NCI-H1930 (cell line): ENCODE measurements around the gene MACROH2A2.
A peak's percentile ranks its signal among the peaks of the same experiment; 100 is the strongest.

ENCODE experiments used
- DNase-seq, 2 experiments: peaks; one replicate each; lab custom pipeline; 2025; lab: John Stamatoyannopoulos, UW

MACROH2A2 gene

DNA sequence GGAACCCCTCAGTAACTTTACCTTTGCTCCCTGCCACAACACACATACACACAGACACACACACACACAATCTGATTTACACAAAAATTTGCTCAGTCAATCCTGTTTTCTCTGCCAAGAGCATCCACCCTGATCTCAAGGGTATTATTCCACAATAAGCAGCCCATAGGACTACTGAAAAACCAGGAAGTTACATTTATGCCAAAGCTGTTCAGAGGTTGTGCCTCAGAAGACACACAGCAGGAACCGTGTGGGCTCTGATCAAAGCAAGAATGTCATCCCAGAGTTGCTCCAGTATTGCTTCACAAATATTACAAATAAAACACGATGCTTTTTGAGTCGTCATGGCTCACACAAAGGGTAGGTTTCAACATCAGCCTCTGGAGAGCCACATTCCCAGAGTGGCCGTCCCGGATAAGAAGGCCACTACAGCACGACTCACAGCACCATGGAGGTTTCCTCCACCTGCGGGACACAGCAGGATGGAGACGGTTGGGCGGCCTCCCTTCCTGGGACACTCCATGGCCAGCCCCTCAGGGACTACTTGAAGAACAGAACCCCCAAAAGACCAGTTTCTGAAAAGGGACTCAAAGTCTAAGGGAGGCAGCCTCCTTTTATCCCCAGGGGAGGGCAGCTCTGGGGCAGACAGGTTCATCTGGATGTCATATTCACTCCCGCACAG is 78.4 kb downstream of the MACROH2A2 start:
- no peak for DNase-seq

- DNase-seq = no peak
Measured at GRCh38 chr10:70131560-70131937, 78.9 kb downstream of the MACROH2A2 start.

DNA sequence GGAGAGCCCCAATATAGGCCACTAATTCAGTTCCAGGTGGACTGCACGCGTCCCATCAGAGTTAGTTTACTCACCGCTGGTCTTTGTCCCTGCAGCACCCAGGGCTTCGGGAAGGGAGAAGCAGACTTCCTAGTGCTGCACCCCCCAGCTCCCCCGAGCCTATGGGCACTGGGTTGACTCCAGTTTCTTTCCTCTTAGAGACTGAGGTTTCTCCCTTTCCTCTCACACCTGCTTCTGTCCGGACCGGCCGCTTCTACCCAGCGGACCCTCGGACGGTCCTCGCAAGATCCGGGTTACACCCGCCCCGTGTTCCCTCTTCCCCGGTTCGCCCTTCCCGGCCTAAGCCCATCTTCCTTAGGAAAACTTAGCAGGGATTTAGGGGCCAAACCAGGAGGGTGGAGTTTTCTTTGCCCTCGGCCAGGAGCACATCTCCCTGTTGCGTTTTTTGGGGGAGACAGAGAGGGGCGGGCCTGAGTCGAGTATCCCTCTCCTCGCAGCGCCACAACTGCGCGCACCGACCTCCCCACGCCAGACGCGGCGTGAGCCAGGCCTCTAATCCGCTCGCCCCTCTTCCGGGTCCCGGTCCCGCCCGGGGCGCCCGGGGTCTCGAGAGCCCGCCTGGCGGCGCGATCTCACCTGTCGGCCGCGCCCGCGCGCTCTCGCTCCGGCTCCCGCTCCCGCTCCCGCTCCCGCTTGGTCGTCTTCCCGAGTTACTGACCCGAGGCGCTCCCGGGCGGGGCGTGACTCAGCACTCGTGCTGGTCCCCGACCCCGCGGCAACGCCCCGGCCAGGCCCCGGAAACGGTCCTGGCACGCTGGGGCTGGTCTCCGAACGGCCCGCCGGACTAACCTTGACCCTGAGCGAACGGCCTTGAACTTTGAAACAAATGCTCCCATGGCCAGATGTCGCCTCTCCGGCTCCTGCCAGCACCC is 79.7 kb downstream of the MACROH2A2 start, which contains the start of gene AIFM2:
AIFM2 (minus strand) TSS at position 728 of the 932 bp plus-strand sequence. CDS start 8,741 bp downstream, outside the sequence.
- peak; percentile 7 to 40 for DNase-seq

- DNase-seq = no peak
Measured at GRCh38 chr10:70135046-70135445, 82.4 kb downstream of the MACROH2A2 start.

DNA sequence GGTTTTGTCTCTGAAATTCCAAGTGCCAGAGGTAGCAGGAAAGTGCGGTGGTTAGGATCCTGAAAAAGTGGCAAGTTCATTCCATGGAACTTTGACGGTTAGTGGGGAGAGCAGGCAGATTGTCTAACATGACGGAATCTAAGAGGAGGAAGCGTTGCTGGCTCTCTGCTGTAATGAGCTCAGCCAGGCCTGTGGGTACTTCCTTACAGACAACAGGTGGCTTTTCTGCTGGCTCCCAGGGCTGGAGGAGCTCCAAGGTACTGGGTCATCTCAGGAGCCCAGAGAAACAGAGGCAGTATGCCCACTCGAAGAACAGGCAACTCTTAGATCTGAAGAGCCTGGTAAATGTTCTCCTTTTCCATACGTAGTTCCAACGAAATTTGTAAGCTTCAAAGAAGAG is 83.0 kb downstream of the MACROH2A2 start:
- no peak for DNase-seq

DNA sequence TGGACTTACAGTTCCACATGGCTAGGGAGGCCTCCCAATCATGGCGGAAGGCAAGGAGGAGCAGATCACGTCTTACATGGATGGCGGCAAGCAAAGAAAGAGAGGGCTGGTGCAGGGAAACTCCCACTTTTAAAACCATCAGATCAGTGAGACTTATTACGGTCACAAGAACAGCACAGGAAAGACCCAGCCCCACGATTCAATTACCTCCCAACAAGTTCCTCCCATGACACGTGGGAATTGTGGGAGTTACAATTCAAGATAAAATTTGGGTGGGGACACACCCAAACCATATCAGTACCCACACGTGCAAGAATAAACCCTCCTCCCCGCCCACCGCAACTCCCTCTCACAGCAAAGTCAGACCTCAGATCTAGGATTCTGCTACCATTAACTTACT is 84.5 kb downstream of the MACROH2A2 start:
- no peak for DNase-seq

DNA sequence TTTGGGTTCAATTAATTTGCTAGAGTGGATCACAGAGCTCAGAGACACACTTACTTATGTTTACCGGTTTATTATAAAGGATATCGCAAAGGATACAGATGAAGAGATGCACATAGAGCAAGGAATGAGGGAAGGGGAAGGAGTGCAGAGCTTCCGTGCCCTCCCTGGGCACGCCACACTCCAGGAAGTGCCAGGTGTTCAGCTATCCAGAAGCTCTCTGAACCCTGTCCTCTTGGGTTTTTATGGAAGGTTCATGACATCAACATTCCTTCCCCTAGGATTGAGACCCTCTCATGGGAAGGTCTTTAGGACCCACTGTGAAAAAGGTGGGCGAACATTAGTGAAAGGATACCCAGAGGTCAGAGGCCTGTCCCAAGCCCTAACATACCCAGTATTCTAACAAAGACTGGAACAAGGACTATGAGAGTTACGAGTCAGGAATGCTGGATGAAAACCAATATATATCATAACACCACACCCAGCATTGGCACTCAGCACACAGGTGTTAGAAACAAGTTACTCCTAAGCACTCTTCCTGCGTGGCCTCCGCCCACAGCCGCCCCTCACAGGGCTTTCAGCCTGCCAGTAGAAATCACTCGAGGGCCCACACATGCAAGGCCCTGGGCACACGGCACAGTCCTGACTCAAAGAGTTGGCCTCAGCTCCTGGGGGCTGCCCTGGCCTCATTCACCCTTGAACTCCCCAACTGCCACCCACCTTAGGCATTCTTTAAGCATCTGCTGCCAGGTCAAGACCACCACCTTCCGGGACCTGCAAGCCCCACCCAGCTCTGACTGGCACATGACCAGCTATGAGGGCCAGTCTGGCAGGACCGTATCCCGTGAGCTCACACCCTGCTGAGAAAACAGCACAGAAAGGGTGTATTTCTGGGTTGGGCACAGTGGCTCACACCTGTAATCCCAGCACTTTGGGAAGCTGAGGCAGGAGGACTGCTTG is 85.6 kb downstream of the MACROH2A2 start:
- DNase-seq = no peak

DNA sequence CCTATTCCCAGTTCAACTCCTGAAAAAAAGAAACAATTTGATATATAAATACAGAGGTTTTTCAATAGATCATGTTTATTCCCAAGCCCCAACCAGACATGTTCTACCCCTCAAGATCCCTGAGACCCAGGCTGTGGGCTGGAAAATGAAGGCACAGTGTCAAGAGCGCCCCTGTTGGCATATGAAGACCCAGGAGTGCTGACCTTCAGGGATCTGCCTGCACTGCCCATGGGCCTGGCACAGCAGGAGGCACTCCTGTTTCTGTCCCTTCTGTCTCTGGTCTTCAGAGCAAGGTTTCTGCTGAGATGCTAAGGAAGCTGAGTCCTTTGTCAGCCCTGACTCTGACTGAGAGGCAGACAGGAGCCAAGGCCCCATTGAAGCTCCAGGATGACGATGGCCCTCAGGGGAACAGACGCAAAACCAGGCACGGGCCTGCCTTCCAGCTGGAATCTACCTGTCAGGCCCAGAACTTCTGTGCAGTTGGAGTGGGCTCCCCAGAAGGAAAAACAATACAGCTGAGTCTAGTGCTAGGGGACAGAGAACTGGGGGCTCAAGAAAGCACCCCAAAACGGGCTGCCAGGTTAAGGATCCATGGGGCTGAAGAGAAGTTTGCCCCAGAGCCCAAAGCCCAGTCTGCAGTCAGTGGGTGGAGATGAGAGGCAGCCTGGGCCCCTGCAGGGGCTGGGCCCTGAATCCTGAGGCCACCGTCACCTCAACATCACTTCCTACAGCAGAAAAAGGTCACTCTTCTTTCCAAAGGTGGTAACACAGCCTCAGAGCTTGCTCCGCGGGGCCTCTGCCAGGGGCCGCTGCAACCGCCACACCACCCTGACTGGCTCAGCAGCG is 86.7 kb downstream of the MACROH2A2 start:
- DNase-seq = no peak

- DNase-seq = no peak
Measured at GRCh38 chr10:70139997-70140250, 87.3 kb downstream of the MACROH2A2 start.

DNA sequence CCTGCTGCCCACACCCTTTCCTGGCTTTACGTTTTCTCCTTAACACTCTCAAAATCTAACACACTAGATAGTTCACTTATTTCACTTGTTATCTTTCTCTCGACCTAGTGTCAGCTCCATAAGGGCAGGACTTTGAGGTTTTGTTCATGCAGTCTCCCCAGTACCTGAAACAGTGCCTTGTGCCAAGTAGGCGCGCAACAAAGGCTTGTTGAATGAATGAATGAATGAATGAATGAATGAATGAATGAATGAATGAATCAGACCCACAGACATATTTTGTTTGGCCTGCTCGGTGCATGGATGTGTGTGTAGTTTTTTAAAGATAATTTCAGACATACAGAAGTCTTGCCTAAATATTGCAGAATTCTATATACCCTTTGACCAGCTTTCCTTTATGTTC is 87.7 kb downstream of the MACROH2A2 start:
- no peak for DNase-seq

DNA sequence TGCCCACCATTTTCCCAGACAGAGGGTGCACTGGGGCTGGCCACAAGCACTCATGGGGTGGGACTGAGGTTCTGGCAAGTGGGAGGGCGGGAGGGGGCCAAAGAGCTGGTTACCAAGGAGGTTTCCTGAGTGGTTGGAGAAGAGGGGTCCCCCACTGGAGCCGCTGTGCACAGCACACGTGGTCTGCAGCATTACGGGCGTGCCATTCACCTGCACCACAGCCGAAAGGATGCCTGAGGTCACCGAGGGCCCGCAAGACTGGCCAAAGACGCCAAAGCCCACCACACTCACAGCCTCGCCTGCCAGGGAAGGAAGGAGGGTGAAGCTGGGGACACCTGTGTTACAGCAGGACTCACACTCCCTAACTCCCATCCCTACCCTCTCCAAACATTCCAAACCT is 89.9 kb downstream of the MACROH2A2 start:
- DNase-seq = no peak

DNA sequence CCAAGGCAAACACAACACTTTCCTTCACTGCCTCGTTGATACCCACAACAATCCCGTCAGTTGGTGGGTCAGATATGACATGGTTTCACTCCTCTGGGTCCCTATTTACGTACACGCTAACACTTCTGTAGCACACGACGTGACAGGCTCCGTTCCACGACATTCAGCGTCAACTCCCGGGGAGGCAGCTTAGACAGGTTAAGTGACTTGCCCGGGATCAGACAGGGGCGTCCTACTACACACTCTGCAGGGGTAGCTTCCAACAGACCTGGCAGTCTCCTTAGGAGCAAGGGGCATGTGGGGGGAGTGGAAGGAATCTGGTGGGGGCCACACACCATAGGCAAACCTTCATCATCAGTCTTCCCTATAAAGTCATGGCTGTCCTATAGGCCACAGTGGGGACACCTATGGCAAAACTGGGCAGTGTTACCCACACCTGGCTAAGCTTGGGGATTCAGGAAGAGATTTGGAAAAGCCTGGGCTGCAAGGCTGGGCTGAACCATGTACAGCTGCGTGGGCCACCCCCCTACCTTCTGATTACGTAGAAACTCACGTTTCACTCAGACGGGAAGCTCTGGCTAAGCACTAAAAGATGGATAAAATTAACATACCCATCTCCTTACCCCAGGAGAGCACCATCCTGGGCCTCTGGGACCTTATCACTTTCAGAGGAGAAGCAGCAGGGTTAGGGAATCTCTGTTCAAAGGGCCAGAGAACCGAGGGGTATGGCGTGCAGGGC is 91.9 kb downstream of the MACROH2A2 start:
- no peak for DNase-seq

DNA sequence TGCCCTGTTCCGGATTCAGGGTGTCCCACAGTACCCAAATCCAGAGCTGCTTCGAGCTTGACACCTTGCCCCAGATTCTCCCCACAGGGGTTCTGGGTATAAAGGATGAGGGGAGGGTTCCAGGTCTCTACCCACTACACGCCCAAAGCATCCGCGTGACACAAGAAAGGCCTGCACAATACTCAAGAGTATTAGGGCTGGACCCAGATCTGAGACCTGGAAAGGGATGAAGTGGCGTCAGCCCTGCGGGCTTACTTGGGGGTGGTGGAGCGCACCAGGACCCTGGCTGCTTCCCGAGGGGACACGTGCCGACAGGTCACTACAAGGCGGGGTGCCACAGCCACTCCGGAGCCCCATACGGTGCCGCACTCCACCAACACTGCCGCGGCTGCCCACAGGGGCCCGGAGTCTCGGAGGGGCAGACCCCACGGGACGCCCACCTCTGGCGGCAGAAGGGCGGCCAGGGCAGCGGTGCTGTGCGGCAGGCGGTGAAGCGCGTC is 92.6 kb downstream of the MACROH2A2 start:
- no peak for DNase-seq

GRCh38 chr10:70145666-70146488 is 93.2 kb downstream of the MACROH2A2 start:
- DNase-seq = peak; percentile 21 to 38

GRCh38 chr10:70146489-70147258 is 94.0 kb downstream of the MACROH2A2 start, which contains the start of gene TYSND1:
TSS of gene TYSND1 (minus strand) at chr10:70146700. CDS start at chr10:70146586, 114 bp downstream.
- peak; percentile 89 to 92 for DNase-seq

DNA sequence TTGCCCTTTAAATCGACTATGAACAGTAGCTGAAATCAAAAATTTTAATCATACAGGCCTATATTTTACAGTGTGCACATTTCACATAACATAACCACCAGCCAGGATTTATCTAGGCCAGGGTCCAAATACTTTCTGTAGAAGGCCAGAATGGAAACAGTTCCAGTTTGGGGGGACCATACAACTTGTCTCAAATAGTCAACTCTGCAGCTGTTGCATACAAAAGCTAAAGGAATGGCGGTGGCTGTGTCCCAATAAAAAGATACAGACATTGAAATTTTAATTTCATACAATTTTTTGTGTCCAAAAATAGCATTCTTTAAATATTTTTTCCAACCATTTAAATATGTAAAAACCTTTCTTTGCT is 94.6 kb downstream of the MACROH2A2 start:
- DNase-seq = no peak

DNA sequence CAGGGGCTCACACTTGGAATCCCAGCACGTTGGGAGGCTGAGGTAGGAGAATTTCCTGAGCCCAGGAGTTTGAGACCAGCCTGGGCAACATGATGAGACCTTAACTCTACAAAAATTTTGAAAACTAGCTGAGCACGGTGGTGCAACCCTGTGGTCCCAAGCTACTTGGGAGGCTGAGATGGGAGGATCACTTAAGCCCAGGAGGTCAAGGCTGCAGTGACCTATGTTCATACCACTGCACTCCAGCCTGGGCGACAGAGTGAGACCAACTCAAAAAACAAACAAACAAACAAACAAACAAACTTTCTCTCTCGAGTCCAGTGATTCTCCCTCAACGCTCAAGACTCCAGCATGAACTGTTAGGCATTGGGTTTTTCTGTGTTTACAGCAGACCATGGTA is 95.9 kb downstream of the MACROH2A2 start:
- no peak for DNase-seq

GRCh38 chr10:70155255-70155838 is 102.7 kb downstream of the MACROH2A2 start:
- DNase-seq = no peak
